HG03565 (cell line): ENCODE results near the gene SPDYE1.
"Not testable (repeated sequence)": the region's sequence is repeated elsewhere in the genome, so short reads cannot be mapped to it uniquely, and the experiment has no call there.

Source experiments
- ATAC-seq: cut with Tn5 transposase; IDR thresholded peaks from one replicate; pipeline ENCODE4 v1.9.1; 2021; ENCODE audit warnings: mild to moderate bottlenecking, moderate library complexity; ENCODE audit not compliant: unreplicated experiment

SPDYE1 gene, protein sequence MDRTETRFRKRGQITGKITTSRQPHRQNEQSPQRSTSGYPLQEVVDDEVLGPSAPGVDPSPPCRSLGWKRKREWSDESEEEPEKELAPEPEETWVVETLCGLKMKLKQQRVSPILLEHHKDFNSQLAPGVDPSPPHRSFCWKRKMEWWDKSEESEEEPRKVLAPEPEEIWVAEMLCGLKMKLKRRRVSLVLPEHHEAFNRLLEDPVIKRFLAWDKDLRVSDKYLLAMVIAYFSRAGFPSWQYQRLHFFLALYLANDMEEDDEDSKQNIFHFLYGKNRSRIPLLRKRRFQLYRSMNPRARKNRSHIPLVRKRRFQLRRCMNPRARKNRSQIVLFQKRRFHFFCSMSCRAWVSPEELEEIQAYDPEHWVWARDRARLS

DNA sequence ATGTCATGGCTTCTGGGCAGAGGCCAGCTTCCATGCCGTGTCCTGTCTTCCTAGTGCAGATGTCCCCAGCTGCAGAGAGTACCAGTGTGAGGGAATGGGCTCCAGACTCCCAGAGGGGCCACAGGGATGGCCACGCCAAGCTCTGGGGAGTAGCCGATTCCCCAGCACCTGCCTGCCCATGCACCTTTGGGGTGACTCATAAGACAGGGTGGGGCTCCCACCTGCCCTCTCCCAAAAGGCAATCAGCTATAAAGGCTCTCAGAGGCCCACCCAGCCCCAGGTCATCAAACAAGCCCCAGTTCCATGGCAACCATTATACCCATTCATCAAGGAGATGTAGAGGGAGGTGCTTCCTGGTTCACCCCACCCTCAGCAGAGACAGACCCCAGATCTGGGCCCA, at the start of gene SPDYE1:
Gene SPDYE1 (plus strand): TSS at position 366 of the 400 bp plus-strand sequence. CDS start 2,053 bp downstream, outside the sequence.
- ATAC-seq: not testable (repeated sequence)

DNA sequence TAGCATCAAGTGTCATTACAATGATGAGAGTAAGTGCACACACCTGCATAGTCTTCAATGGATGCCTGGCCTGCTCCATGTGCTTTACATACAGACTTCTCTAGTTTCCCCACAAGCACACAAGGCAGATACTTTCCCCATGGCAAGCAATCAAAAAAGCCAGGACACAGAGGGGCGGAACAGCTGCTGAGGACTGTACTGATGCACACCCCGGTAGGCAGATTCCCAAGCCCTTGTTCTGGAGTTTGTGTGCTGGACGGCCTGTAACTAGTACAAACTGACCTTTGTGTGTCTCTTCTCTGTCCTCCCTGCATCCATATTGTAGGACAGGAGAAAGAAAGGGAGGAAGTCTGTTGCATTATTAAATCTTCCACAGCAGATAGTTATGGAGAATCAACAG, 45.7 kb upstream of the SPDYE1 start:
- no peak for ATAC-seq

DNA sequence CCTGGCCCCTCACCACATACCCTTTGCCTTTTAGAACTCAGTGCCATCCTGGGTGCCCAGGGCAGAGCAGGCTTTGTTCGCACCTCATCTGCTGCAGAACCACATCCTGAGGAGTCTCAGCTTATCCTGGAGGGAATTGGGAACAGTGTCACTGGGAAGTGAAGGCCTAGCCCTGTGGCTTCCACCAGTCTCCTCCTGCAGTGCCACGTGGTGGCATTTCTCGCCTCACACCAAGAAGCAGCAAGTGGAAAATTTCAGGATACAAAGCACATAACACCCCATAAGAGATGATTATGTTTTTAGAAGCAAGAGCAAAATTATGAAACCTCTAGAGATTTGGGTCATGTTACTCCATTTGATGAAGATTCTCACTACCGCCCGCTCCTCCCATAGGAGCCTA, 44.6 kb upstream of the SPDYE1 start:
- ATAC-seq: no peak

DNA sequence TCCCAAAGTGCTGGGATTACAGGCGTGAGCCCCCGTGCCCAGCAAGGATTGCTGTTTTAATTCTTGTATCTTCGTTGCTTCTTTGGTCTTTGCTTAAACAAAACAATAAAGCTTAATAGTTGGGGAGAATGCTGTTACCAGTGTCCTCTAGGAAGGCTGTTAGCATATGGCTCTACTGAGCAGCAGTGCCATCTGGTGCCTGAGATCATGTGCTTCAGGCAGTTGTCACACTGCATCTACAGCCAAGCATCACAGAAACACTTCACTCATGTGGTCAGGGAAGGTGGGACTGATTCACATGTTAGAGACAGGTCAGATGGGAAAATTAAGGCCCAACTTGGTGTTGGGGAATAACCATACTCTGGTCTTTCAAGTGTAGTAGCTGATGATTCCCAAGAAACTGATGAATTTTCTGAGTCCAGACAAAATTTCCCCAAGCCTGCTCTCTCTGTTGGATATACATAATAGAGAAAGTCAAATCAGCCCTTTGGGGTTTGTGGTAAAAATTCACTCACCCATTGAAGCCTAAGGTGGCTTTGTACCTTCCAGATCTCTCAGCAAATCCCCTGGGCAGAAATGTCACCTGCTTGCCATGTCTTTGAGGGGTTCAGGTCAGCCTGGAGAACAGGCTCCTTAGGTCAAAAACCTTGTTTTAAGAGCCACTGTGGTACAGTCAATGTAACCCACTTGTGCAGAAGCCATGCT, 43.0 kb upstream of the SPDYE1 start:
- ATAC-seq: no peak

DNA sequence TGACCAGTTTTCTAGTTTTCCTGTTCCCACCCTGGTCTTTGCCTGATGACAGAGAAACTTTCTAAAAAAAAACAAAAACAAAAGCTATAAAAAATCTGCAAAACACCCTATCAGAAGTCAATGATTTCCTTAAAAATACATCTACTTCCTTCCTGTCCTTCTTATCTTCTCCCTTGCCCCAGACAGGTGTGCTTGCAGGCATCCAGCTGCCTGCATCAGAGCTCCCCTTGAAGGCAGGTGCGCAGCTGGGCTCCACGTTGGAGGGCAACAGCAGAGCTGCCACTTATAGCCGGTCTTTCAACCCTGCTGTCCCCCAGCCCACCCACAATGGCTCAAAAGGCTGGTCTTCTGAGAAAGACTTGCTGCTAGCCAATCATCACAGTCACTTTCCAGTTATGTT, 41.7 kb upstream of the SPDYE1 start:
- ATAC-seq: no peak

DNA sequence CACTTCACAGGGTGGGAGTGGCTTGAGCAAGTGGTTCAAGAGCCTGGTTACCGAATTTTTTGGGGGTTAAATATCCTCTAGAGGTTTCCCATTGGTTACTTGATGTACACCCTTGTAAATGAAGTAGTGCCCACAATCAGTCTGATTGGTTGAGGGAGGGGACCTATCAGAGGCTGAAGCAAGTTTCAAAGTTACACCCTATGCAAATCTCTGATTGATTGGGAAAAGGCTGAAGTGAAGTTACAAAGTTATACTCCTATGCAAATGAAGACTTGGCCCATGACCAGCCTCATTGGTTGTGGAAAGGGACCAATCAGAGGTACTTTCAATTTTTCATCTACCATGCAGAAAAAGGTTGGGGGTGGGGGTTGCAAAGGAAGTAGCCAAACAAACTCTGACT, 36.8 kb upstream of the SPDYE1 start:
- ATAC-seq: no peak

DNA sequence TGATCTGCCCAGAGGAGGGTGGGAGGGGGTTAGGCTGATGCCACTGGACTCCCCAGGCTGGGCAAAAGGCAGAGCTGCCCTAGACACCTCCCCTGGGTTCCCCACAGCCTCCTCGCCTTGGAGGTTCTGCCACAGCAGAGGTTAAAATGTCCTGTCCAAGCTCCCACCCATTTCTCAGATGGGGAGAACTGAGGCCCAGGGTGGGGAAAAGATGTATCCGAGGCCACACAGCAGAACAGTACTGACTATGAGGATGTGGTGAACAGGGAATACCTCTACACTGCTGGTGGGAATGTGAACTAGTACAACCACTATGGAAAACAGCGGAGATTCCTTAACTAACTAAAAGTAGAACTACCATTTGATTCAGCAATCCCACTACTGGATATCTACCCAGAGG, 31.3 kb upstream of the SPDYE1 start:
- not testable (repeated sequence) for ATAC-seq

DNA sequence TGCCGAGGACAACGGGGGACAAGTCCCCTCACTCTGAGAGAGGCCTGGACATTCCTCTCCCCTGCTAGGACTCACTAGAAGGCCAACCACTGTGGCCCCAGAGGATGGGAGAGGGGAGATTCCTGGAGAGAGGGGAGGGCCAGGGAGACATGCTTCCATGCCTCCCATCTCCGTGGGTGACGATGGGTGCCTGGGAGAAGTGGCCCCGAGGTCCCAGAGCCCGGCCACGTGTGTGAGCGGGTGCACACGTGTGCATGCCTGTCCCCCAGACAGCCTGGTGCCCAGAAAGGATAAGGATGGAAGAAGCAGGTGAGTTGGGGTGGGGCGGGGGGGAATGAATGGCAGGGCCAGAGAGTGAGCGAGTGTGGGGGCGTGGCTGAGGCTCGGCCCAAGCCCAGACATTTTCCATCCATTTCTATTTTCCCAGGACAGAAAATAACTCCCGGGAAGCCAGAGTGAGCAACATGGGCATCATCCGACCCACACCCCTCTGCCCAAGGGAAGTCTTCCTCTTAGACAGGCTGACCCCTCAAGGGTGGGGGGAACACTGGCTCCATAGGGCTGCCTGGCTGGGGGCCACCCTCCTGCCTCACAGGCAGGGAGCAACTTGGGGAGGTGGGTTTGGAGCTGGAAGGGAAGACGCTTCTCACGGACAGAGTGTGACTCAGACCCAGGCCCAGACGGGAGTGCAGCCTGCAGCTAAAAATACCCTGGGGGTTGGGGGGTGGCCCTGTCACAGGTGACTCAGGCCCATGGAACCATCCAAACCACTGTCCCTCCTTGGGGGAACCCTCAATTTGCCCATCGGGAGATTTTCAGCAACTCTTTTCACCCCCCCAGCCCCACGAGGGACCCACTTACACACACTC, 29.3 kb upstream of the SPDYE1 start:
- not testable (repeated sequence) for ATAC-seq

DNA sequence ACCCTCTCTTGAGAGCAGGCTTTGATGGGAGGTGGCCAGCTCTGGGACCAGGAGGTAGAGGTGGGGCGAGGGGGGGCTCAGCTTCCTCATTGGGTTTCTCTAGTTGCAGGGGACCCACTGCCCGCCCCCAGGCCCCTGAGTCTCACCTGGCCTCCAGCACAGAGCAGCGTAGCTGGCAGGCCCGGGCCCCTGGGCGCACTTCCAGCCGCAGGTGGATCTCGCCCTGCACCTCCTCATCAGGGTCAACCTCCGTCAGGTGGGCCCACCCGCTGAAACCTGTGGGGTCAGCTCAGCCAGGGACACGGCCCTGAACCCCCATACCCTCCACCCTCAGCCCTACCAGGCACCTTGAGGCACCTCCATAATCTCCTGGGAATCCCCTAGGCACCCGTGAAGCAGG, 28.1 kb upstream of the SPDYE1 start:
- not testable (repeated sequence) for ATAC-seq

DNA sequence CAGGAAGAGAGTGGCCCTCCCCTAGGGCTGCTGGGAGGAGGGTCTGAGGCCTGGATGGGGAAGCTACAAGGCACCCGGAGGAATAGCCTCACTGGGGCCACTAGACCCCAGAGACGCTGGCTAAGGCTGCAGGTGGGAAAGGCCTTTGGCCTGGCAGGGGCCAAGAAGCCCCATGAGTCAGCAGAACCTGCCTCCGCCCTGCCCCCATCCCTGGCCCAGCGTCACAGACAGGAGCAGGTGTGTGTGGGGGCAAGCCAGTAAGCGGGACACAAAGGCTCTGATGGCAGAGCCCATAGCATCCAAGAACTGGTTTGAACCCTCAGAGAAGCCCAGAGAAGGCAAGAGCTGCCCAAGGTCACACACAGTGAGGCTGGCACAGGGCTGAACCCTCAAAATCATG, 27.0 kb upstream of the SPDYE1 start:
- ATAC-seq: not testable (repeated sequence)

DNA sequence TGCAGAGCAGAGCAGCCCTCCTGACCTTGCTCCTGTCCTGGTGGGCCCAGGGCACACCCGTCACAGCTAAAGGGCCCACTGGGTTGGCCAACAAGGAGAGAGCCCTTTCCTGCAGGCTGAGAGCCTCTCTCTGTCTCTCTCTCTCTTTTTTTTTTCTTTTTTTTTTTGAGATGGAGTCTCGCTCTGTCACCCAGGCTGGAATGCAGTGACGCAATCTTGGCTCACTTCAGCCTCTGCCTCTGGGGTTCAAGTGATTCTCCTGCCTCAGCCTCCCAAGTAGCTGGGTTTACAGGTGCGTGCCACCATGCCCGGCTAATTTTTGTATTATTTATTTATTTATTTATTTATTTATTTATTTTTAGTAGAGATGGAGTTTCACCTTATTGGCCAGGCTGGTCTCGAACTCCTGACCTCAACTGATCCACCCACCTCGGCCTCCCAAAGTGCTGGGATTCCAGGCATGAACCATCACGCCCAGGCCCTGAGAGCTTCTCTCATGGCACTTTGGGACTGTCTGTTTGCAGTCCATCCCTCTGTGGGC, 23.6 kb upstream of the SPDYE1 start:
- not testable (repeated sequence) for ATAC-seq

DNA sequence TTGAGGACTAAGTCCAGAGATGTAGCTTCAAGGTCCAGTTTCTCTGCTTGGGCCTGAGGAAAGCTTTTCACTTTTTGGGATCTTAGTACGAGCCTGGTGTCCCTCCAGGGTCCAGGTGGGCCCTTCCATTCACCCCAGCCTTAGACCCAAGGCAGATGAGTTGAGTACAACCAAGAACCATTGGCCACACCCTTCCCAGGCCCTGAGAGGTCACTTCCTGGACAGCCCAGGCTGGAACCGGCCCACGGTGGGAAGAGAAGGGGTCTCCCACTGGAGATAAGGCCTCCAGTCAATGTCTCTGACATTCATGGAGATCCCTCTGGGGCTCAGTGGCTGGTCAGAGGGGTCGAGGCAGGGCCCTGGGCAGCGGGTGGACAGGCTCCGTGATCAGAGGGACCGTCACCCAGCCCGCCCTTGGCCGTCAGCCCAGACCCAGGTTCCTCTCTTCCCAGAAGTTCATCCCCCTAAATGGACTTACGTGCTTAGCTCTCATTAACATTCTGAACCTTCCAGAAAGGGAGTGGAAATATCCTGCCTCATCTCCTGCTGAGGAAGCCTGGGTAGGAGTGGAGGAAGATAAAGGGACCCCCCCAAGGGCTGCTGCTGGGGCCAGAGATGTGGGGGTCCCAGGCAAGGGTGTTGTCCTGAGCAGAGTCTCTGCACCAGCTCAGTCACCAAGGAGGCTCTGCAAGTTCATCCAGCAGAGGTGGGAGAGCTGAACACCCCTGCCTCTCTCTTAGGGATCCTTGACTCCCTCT, 22.8 kb upstream of the SPDYE1 start:
- not testable (repeated sequence) for ATAC-seq

DNA sequence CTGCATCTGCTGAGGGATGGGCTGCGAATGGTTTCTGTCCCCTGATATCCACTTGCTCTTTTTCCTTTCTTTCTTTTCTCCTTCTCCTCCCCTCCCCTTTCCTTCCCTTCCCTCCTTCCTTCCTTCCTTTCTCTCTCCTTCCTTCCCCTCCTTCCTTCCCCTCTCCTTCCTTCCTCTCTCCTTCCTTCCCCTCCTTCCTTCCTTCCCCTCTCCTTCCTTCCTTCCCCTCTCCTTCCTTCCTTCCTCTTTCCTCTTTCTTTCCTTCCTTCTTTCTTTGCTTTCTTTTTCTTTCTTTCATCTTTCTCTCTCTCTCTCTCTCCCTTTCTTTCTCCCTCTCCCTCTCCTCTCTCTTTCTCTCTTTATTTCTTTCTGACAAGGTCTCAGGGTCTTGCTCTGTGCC, 20.2 kb upstream of the SPDYE1 start:
- no peak for ATAC-seq

DNA sequence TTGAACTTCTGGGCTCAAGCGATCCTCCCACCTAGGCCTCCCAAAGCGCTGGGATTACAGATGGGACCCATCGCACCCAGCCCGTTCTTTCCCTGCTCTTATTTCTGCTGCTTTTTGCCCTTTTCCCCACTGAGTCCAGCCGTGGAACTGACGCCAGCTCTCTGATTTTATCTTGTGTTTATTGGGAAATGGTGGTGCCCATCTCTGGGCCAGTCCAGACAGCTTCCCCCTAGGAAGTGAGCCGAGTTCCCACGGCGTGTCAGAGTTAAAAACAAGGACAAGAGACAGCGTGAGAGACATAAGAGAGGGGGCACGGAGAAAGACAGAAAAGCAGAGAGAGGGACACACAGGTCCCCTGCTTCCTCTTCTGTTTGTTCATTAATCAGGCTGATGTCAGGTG, 19.6 kb upstream of the SPDYE1 start:
- ATAC-seq: not testable (repeated sequence)

DNA sequence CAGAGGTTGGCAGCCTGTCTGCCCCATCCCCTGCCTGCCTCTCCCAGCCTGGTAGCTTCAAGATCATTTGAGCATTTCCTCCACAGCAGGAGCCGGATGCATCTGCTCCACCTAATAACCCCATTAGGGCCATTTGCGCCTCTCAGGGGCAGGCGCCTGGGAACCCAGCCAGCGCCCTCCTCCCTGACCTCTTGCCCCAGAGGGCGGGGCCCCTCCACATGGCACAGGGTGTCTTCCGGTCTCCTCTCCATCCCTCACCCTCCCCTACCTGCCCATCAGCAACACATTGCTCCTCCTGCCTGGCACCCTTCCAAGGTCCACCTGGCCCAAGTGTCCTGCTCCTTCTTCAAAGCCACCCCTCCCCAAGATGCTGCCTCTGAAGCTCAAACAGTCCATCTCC, 14.8 kb upstream of the SPDYE1 start:
- not testable (repeated sequence) for ATAC-seq

DNA sequence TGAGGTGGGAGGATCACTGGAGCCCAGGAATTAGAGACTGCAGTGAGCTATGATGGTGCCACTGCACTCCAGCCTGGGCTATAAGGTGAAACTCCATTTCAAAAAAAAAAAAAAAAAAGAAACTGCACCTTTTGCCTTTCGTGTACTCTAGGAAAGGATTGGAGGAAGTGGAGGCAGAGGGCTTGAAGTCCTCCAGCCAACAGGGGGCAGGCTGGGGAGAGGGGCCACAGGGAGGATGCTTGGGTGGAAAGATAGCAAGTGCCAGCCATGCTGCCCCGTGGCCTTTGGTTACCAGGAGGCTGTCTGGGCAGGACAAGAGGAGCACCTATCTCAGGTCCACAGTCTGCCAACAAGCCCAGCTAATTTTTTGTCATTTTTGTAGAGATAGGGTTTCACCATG, 14.0 kb upstream of the SPDYE1 start:
- not testable (repeated sequence) for ATAC-seq

DNA sequence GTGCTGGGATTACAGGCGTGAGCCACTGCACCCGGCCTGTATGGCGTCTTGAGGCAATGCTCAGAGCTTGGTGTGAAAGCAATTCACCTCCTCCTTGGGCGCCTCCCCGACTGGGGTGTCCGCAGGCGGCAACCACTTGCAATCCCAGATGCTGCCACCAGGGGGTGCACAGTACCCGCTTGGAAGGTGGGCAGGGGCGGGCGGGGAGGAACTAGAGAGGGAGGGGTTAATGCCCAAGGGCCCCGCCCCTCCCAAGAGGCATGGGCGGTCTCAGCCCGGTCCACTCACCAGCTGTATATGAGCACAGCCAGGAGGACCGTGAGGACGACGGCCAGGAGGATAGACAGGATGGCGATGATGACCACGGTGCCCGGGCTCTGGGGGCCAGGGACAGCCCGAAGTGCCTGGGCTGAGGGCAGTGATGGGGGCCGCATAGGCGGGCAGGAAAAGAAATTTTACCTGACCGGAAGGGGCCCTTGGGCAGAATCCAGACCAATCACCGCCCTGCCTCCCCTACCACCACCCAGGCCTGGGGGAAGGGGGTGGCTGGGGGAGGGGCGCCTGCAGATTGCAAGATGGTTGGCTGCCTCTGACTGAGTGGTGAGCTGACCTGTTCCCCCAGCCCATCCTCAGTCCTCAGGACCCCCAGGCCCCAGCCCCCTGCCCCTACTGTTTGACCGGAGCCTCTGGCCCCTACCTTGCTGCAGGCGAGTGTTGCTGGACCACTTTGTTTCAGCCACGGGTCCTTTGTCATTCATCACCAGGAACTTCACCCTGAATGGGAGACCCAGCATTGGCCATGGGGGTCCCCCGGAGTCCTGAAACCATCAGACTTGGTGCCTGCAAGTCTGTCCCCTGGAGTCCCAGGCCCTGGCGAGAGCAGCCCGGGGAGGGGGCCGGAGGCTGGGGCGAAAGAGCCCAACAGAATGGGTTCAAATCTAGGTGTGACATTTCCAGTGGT, 11.5 kb upstream of the SPDYE1 start:
- peak; percentile 73 for ATAC-seq

DNA sequence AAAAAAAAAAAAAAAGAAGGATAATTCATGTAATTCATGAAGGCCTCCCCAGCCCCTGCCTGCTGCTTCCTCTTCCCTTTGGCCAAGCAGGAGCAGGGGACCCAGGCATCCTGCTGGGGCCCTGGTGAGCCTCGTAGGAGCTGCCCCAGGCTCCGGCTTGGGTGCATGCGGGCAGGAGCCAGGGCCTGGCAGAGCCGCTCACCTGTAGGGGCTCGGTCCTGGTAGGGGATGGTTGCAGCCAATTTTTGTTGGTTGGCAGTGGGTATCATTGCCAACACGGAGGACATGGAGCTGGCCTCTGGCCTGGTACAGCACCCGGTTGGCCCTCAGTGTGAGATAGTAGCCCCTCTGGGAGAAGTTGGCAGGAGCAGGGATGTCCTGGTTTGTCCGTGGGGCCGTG, 10.2 kb upstream of the SPDYE1 start:
- not testable (repeated sequence) for ATAC-seq

DNA sequence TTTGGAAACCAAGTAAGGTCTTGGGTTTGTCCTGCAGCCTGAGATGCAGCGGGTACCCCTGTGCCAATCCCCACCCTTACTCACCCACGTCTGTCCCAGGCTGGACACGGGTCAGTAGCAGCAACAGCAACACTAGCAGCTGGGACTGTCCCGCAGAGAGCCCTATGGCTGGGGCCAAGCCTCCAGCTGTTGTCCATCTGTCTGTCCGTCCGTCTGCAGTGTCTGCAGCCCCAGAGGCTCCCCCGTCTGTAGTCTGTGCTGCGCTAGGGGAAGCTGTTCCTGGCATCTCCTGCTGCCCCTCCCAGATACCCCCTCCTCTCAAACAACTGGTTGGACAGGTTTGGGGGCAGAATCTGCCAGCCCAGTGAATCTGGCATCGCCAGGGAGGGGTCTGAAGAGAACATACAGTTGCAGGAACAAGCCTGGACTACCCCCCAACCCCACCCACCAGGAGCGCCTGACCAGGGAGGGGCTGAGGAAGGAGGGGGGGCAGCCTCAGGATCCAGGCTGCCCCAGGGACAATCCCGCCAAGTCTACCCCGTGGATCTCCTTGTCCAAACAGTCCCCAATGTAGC, 7.6 kb upstream of the SPDYE1 start:
- not testable (repeated sequence) for ATAC-seq
